ENCODE results near the gene NTM.

The NTM gene

GRCh38 chr11:131370090-131370751 is at the start of gene NTM:
NTM (plus strand) TSS chr11:131370615.
- no peak within 1 kb of the TSS for H3K4me3 ChIP-seq (ENCODE audit: low read depth, low read length)
- no peak for DNase-seq (ENCODE audit: low read depth)
- no peak for TF ChIP-seq CTCF (IDR thresholded peaks at IDR 0.05; ENCODE audit: insufficient read depth, low read depth, low read length, missing control alignments)

DNA sequence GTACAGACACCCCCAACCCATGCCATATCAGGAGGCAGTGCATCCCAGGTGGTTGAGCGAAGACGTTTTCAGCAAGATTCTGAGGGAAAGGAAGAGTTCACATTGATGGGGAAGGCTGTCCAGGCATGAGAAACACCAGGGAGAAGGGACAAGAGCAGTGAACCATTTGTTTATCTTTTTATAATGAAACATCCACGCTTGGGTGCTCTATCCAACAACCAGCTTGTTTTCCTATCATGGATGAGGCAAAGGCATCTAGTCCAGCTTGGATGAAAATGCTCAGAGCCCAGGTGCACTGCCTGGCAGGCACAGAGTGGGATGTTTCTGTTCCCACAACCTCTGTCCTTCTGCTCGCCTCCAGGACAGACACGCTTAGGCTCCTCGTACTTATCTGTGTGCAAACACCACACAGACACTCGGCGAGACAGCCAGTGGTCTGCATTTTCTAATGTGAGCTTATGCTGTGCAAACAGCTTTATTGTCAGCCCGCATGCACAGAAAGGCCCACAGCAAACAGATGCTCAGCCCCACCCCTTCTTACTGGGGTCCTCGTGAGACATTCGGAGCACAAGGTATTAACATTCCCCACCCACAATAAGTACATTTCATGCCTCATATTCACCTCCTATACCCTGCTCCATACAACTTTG is 45.4 kb upstream of the NTM start:
- no peak overlapping the region for H3K4me3 ChIP-seq (ENCODE audit: low read depth, low read length)
- no peak for DNase-seq (ENCODE audit: low read depth)
- TF ChIP-seq CTCF (IDR thresholded peaks at IDR 0.05; ENCODE audit: insufficient read depth, low read depth, low read length, missing control alignments), result no peak

GRCh38 chr11:131326829-131327228 is 43.6 kb upstream of the NTM start:
- DNase-seq (ENCODE audit: low read depth), result no peak
- TF ChIP-seq CTCF (IDR thresholded peaks at IDR 0.05; ENCODE audit: insufficient read depth, low read depth, low read length, missing control alignments), result no peak
- H3K4me3 ChIP-seq (ENCODE audit: low read depth, low read length), result no peak overlapping the region

DNA sequence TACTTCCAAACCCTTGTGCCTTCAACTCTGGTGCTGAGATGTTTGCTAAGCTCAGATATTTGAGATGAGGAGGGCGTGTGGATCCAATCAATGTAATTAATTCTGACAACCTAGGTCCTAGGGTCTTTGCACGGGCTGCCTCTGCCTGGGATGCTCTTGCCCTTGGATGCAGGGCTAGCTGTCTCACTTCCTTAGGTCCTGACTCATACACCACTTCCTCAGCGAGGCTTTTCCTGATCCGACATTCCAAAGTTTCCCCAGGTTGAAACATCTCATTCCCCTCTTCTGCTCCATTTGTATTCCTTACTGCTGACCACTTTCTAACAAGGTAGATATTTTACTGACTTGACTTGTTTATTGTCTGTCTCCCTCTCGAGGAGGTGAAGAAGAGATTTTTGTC is 43.0 kb upstream of the NTM start:
- DNase-seq (ENCODE audit: low read depth), result no peak
- H3K4me3 ChIP-seq (ENCODE audit: low read depth, low read length), result no peak overlapping the region
- no peak for TF ChIP-seq CTCF (IDR thresholded peaks at IDR 0.05; ENCODE audit: insufficient read depth, low read depth, low read length, missing control alignments)

- no peak for TF ChIP-seq CTCF (IDR thresholded peaks at IDR 0.05; ENCODE audit: insufficient read depth, low read depth, low read length, missing control alignments)
- H3K4me3 ChIP-seq (ENCODE audit: low read depth, low read length), result no peak overlapping the region
- no peak for DNase-seq (ENCODE audit: low read depth)
Observed at GRCh38 chr11:131328843-131329242, 41.6 kb upstream of the NTM start.

DNA sequence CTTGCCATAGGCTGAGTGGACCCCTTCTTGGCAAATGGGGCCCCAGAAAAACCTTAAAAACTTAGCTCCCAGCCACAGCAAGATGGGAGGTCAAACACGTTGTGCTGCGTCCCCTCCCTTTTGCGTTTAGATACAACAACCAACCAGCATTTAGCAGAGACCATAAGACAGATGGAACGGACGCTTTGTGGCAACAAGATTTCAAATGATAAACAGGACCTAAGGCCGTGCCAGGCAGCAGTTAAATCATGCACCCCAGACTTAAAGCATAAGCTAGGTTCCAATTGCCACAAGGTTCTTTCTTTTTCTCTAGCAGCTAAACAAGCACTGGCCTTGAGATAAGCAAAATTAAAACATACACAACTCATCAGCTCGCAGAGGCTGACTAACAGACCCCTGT is 39.4 kb upstream of the NTM start:
- no peak for TF ChIP-seq CTCF (IDR thresholded peaks at IDR 0.05; ENCODE audit: insufficient read depth, low read depth, low read length, missing control alignments)
- H3K4me3 ChIP-seq (ENCODE audit: low read depth, low read length), result no peak overlapping the region
- no peak for DNase-seq (ENCODE audit: low read depth)

DNA sequence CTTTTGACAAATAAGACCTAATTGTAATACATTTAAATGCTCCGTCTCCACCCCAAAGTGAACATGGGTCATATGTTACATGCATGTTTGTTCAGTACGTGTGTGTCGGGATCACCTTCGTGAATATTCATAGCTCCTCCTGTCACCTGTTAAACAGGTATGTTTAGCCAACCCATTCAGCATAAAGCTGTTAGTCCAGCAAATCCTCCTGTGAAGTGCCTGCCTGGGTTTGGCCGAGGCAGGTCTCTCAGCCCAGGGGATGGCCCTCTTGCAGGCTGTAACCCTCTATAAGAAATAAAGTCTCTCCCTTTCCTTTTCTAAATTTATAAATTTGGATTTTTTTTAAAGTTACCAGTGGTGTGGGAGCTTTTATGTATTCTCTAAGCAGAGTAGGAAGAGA is 38.9 kb upstream of the NTM start:
- no peak for DNase-seq (ENCODE audit: low read depth)
- TF ChIP-seq CTCF (IDR thresholded peaks at IDR 0.05; ENCODE audit: insufficient read depth, low read depth, low read length, missing control alignments), result no peak
- no peak overlapping the region for H3K4me3 ChIP-seq (ENCODE audit: low read depth, low read length)

All from GM12865 (cell line).